ENCODE data around the gene PCDHGA10. TPM values are rescaled to one million over a fixed set of nuclear protein-coding genes. Genes with fewer than 3 reads are reported as not detected.
A peak's percentile ranks its signal among the peaks of the same experiment; 100 is the strongest.
"Not testable (repeated sequence)": the region's sequence is repeated elsewhere in the genome, so short reads cannot be mapped to it uniquely, and the experiment has no call there.

Gene PCDHGA10
- total RNA-seq, 1 experiment from 2014 or later: 3.7 TPM

DNA sequence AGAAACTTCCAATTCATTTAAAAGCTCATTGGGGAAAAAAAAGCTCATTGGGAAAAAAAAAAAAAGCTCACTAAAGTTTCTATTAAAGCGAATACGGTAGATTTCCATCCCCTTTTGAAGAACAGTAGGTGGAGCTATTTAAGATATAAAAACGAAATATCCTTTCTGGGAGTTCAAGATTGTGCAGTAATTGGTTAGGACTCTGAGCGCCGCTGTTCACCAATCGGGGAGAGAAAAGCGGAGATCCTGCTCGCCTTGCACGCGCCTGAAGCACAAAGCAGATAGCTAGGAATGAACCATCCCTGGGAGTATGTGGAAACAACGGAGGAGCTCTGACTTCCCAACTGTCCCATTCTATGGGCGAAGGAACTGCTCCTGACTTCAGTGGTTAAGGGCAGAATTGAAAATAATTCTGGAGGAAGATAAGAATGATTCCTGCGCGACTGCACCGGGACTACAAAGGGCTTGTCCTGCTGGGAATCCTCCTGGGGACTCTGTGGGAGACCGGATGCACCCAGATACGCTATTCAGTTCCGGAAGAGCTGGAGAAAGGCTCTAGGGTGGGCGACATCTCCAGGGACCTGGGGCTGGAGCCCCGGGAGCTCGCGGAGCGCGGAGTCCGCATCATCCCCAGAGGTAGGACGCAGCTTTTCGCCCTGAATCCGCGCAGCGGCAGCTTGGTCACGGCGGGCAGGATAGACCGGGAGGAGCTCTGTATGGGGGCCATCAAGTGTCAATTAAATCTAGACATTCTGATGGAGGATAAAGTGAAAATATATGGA lies 17.7 kb downstream of the PCDHGA10 start, which contains the start of gene PCDHGA12:
Gene PCDHGA12 (plus strand): TSS at position 176 of the 782 bp plus-strand sequence. CDS start 253 bp downstream, at position 429.
- peaks cover 28% of the 10 kb centered on the region for H3K9me3 Mint-ChIP-seq (ENCODE audit: low read depth, unreplicated experiment)
- intact Hi-C loops (cut with micrococcal nuclease; ENCODE audit: unreplicated experiment): no loop called here

DNA sequence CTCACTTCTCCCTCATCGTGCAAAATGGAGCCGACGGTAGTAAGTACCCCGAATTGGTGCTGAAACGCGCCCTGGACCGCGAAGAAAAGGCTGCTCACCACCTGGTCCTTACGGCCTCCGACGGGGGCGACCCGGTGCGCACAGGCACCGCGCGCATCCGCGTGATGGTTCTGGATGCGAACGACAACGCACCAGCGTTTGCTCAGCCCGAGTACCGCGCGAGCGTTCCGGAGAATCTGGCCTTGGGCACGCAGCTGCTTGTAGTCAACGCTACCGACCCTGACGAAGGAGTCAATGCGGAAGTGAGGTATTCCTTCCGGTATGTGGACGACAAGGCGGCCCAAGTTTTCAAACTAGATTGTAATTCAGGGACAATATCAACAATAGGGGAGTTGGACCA lies 18.5 kb downstream of the PCDHGA10 start:
- Mint-ChIP-seq H3K36me3 (ENCODE audit: insufficient read depth, unreplicated experiment) (peaks cover 26% of the 10 kb centered on the region), H3K27me3 (ENCODE audit: unreplicated experiment) (no peaks in the 10 kb centered on the region), H3K4me1 (ENCODE audit: low read depth, unreplicated experiment) (no peaks in the 10 kb centered on the region), H3K9me3 (ENCODE audit: low read depth, unreplicated experiment) (peaks cover 25% of the 10 kb centered on the region), H3K4me3 (ENCODE audit: low read depth, unreplicated experiment) (no peak overlapping the region), H3K27ac (ENCODE audit: unreplicated experiment) (no peak overlapping the region)
- CTCF ChIA-PET: no interaction called here
- intact Hi-C loops (cut with micrococcal nuclease; ENCODE audit: unreplicated experiment): no loop called here
- TF ChIP-seq, protein P1, sequence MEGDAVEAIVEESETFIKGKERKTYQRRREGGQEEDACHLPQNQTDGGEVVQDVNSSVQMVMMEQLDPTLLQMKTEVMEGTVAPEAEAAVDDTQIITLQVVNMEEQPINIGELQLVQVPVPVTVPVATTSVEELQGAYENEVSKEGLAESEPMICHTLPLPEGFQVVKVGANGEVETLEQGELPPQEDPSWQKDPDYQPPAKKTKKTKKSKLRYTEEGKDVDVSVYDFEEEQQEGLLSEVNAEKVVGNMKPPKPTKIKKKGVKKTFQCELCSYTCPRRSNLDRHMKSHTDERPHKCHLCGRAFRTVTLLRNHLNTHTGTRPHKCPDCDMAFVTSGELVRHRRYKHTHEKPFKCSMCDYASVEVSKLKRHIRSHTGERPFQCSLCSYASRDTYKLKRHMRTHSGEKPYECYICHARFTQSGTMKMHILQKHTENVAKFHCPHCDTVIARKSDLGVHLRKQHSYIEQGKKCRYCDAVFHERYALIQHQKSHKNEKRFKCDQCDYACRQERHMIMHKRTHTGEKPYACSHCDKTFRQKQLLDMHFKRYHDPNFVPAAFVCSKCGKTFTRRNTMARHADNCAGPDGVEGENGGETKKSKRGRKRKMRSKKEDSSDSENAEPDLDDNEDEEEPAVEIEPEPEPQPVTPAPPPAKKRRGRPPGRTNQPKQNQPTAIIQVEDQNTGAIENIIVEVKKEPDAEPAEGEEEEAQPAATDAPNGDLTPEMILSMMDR (IDR thresholded peaks at IDR 0.05; ENCODE audit: unreplicated experiment): no peak
- no TSS peak for BruUV-seq (replicated peaks)
- DNase-seq: no peak

More for the DNA sequence above, 17.7 kb downstream of the PCDHGA10 start, which contains the start of gene PCDHGA12:
- DNase-seq: no peak
- H3K27ac Mint-ChIP-seq (ENCODE audit: unreplicated experiment): no peak within 1 kb of the TSS
- H3K27me3 Mint-ChIP-seq (ENCODE audit: unreplicated experiment): no peaks in the 10 kb centered on the region
- BruUV-seq (replicated peaks): no TSS peak
- no peak within 1 kb of the TSS for H3K4me3 Mint-ChIP-seq (ENCODE audit: low read depth, unreplicated experiment)
- no peaks in the 10 kb centered on the region for H3K4me1 Mint-ChIP-seq (ENCODE audit: low read depth, unreplicated experiment)
- CTCF ChIA-PET: interaction anchor here (0.6 kb wide), 2 partner anchors 13 to 84 kb away, joined by 3 read pairs; partner anchors contain the start of gene PCDHGB7
- peaks cover 26% of the 10 kb centered on the region for H3K36me3 Mint-ChIP-seq (ENCODE audit: insufficient read depth, unreplicated experiment)
- TF ChIP-seq, protein P1 (IDR thresholded peaks at IDR 0.05; ENCODE audit: unreplicated experiment): no peak

DNA sequence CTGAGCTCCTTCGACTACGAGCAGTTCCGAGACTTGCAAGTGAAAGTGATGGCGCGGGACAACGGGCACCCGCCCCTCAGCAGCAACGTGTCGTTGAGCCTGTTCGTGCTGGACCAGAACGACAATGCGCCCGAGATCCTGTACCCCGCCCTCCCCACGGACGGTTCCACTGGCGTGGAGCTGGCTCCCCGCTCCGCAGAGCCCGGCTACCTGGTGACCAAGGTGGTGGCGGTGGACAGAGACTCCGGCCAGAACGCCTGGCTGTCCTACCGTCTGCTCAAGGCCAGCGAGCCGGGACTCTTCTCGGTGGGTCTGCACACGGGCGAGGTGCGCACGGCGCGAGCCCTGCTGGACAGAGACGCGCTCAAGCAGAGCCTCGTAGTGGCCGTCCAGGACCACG lies 19.5 kb downstream of the PCDHGA10 start:
- H3K4me3 Mint-ChIP-seq (ENCODE audit: low read depth, unreplicated experiment); BruUV-seq (replicated peaks); H3K4me1 Mint-ChIP-seq (ENCODE audit: low read depth, unreplicated experiment); DNase-seq; CTCF ChIA-PET; intact Hi-C loops (cut with micrococcal nuclease; ENCODE audit: unreplicated experiment); H3K27me3 Mint-ChIP-seq (ENCODE audit: unreplicated experiment); H3K27ac Mint-ChIP-seq (ENCODE audit: unreplicated experiment): not testable (repeated sequence)
- Mint-ChIP-seq H3K36me3 (ENCODE audit: insufficient read depth, unreplicated experiment) (peaks cover 26% of the 10 kb centered on the region), H3K9me3 (ENCODE audit: low read depth, unreplicated experiment) (peaks cover 23% of the 10 kb centered on the region)

DNA sequence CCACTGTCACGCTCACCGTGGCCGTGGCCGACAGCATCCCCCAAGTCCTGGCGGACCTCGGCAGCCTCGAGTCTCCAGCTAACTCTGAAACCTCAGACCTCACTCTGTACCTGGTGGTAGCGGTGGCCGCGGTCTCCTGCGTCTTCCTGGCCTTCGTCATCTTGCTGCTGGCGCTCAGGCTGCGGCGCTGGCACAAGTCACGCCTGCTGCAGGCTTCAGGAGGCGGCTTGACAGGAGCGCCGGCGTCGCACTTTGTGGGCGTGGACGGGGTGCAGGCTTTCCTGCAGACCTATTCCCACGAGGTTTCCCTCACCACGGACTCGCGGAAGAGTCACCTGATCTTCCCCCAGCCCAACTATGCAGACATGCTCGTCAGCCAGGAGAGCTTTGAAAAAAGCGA lies 19.9 kb downstream of the PCDHGA10 start:
- H3K27me3 Mint-ChIP-seq (ENCODE audit: unreplicated experiment); BruUV-seq (replicated peaks); DNase-seq; CTCF ChIA-PET; intact Hi-C loops (cut with micrococcal nuclease; ENCODE audit: unreplicated experiment); H3K4me1 Mint-ChIP-seq (ENCODE audit: low read depth, unreplicated experiment); H3K4me3 Mint-ChIP-seq (ENCODE audit: low read depth, unreplicated experiment): not testable (repeated sequence)
- Mint-ChIP-seq H3K9me3 (ENCODE audit: low read depth, unreplicated experiment) (peaks cover 23% of the 10 kb centered on the region), H3K27ac (ENCODE audit: unreplicated experiment) (peak overlapping the region; percentile 57), H3K36me3 (ENCODE audit: insufficient read depth, unreplicated experiment) (peaks cover 26% of the 10 kb centered on the region)

DNA sequence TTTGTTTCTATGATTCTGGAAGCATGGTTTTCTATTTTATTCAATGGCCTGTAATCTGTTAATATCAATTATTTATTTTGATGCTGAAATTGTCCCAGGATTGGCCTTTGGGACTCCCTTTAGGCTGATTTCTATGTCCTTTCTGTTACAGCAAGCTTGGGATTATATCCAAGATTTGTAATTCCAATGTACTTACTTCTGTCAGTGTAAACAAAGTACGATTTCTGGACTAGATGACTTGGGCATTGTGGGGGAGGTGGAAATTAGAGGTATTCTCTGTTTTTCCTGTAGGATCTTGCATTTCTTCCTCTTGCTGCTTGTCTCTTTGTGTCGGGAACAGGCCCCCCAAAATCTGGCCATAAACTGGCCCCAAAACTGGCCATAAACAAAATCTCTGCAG lies 21.2 kb downstream of the PCDHGA10 start:
- Mint-ChIP-seq H3K4me3 (ENCODE audit: low read depth, unreplicated experiment) (no peak overlapping the region), H3K27ac (ENCODE audit: unreplicated experiment) (no peak overlapping the region), H3K9me3 (ENCODE audit: low read depth, unreplicated experiment) (peaks cover 18% of the 10 kb centered on the region), H3K36me3 (ENCODE audit: insufficient read depth, unreplicated experiment) (peaks cover 20% of the 10 kb centered on the region), H3K4me1 (ENCODE audit: low read depth, unreplicated experiment) (no peaks in the 10 kb centered on the region), H3K27me3 (ENCODE audit: unreplicated experiment) (no peaks in the 10 kb centered on the region)
- CTCF ChIA-PET: no interaction called here
- TF ChIP-seq, protein P1 (IDR thresholded peaks at IDR 0.05; ENCODE audit: unreplicated experiment): no peak
- DNase-seq: no peak
- BruUV-seq (replicated peaks): no TSS peak
- intact Hi-C loops (cut with micrococcal nuclease; ENCODE audit: unreplicated experiment): no loop called here

Data from Calu3 (cell line).